Effector memory CD4-positive, alpha-beta T cell (primary cell): ENCODE results near the gene SCAMP4.
"Not testable (repeated sequence)": the region's sequence is repeated elsewhere in the genome, so short reads cannot be mapped to it uniquely, and the experiment has no call there.

ENCODE experiments used
- DNase-seq, 3 donors: peaks; one replicate each; pipeline ENCODE4 v3.0.0-alpha.2; 2020
- H3K27ac ChIP-seq: 2 replicates; pipeline ENCODE4 v1.7.0; 2013; ENCODE audit warnings: mild to moderate bottlenecking, low read length, moderate library complexity; ENCODE audit not compliant: insufficient read depth, poor library complexity, severe bottlenecking
- H3K27me3 ChIP-seq: replicated peaks from 2 replicates; pipeline ENCODE4 v1.7.0; 2013; ENCODE audit warnings: mild to moderate bottlenecking, low read length; ENCODE audit not compliant: insufficient read depth, control insufficient read depth, poor library complexity, severe bottlenecking
- H3K36me3 ChIP-seq: 2 replicates; pipeline ENCODE4 v1.7.0; 2013; ENCODE audit warnings: mild to moderate bottlenecking, low read length, moderate library complexity; ENCODE audit not compliant: control insufficient read depth, insufficient read depth
- H3K4me1 ChIP-seq: 2 replicates; pipeline ENCODE4 v1.7.0; 2013; ENCODE audit warnings: low read length, mild to moderate bottlenecking; ENCODE audit not compliant: control insufficient read depth, insufficient read depth, poor library complexity, severe bottlenecking
- H3K4me3 ChIP-seq: 2 replicates; pipeline ENCODE4 v1.7.0; 2013; ENCODE audit warnings: low read length, low read depth, mild to moderate bottlenecking; ENCODE audit not compliant: insufficient read depth, poor library complexity, severe bottlenecking
- H3K9me3 ChIP-seq: 2 replicates; pipeline ENCODE4 v1.7.0; 2013; ENCODE audit warnings: mild to moderate bottlenecking, low read length, moderate library complexity; ENCODE audit not compliant: control insufficient read depth

Gene SCAMP4

DNA sequence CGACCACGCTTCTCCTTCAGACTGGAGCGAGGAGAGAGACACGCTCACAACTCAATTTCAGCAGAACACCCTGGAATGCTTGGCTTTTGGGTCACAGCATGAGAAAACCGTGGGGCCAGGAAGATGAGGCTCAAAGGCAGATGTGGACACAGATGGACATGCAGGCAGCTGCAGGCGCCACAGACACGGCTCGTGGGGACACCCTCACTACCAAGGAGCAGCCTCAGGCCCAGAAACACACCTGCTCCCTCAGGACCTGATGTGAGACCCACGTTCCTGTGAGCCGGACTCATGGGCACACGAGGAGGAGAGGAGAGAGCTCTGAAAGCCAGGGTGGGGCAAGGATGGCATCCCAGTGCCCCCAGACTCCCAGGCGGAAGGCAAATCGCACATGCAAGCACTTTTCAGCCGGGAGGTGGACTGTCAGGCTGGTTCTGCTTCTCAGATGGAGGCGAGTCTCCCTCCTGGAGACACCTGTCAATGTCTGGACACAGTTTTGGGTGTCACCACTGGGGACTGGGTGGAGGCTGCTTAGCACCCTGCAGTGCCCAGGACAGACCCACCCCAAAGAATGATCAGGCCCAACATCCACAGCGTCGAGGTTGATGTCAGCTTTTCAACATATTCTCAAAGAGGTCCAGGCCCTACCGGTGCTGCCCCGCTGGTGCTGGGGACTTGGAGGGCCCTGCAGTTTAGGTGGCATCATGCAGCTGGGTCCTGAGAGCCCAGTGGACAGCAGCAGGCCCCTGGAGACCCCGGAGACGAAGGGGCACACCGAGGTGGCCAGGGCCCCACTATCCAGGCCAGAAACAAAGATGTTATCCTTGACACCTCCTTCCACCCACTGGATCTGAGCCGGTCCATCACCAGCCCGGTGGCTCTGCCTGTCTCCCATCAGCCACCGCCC lies 22.2 kb upstream of the SCAMP4 start:
- H3K9me3 ChIP-seq = no peaks in the 10 kb centered on the region
- H3K27ac ChIP-seq = peak overlapping the region; percentile 88
- DNase-seq = no peak
- no peaks in the 10 kb centered on the region for H3K27me3 ChIP-seq
- H3K4me1 ChIP-seq = peaks cover 34% of the 10 kb centered on the region
- peak overlapping the region; percentile 98 for H3K4me3 ChIP-seq
- peaks cover 11% of the 10 kb centered on the region for H3K36me3 ChIP-seq

DNA sequence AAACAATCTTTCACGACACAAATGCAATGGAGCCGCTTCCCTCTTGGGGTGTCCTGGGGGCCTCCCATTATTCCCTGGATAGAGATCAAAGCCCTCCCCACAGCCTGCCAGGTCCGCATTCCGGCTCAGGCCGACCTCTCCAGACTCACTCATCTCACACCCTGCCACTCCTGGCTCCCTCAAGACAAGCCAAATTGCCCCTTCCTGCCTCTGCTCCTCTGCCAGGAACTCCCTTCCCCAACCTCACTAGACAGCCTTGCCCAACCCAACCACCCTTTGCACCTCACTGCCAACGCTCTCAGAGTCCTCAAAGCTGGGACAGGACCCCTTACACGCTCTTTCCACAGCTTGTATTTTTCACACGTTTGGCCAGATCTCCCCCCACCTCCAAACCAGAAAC lies 21.4 kb upstream of the SCAMP4 start:
- Histone ChIP-seq H3K27ac (peak overlapping the region; percentile 88), H3K36me3 (peaks cover 11% of the 10 kb centered on the region), H3K9me3 (no peaks in the 10 kb centered on the region), H3K27me3 (no peaks in the 10 kb centered on the region), H3K4me3 (peak overlapping the region; percentile 98), H3K4me1 (peaks cover 34% of the 10 kb centered on the region)
- no peak for DNase-seq

DNA sequence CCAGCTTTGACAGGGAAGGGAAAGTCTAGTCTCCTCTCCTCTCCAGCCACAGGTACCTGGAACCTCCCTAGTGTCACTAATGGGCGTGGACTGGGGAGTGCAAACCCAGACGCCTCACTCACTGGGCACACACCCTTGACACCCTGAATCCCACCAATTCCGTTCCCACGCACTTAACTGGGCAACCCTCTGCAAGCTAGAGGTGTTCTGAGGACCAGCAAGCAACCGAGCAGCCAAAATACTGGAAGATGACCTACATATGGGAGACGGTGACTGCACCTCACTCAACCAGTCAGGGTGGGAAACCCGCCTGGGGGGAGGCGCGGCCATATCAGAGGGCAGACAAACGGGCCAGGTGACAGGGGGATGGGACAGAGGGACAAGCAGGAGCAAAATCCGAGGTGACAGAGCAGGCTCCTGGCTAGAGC lies 20.9 kb upstream of the SCAMP4 start:
- H3K27ac ChIP-seq = peak overlapping the region; percentile 88
- DNase-seq = peak in 1 of 3 donors; percentile 54
- H3K9me3 ChIP-seq = no peaks in the 10 kb centered on the region
- H3K4me1 ChIP-seq = peaks cover 34% of the 10 kb centered on the region
- peak overlapping the region; percentile 98 for H3K4me3 ChIP-seq
- peaks cover 11% of the 10 kb centered on the region for H3K36me3 ChIP-seq
- no peaks in the 10 kb centered on the region for H3K27me3 ChIP-seq

DNA sequence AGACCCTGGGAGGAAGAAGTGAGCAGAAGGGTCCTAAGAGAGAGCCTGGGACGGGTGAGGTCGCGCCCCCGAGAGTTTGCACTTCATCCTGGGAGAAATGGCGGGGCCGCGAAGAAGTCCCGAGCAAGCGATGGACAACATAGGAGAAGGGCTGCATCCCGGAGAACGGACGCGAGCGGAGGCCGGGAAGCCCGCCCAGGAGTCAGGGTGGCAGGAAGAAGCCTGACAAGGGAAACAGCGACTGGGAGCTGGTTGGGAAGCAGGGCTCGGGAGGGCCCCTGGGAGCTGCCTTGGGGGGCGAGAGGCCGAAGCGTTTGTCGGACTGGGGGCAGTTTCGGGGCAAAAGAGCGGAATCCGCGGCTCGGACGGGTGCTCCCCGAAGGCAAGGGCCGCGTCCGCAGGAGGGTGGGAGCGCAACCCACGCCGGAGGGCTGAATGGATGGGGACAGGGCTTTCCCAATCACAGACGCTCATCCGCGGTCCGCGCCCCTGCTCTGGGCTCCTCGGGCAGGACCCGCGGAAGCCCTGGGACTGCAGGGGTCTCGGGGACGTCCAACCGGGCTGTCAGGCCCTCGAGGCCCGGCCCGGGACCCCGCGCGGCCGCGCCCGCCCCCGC lies 20.4 kb upstream of the SCAMP4 start:
- no peak for DNase-seq
- Histone ChIP-seq H3K9me3 (no peaks in the 10 kb centered on the region), H3K4me3 (peak overlapping the region; percentile 98), H3K27ac (peak overlapping the region; percentile 88), H3K4me1 (peaks cover 34% of the 10 kb centered on the region), H3K36me3 (peaks cover 11% of the 10 kb centered on the region), H3K27me3 (no peaks in the 10 kb centered on the region)

DNA sequence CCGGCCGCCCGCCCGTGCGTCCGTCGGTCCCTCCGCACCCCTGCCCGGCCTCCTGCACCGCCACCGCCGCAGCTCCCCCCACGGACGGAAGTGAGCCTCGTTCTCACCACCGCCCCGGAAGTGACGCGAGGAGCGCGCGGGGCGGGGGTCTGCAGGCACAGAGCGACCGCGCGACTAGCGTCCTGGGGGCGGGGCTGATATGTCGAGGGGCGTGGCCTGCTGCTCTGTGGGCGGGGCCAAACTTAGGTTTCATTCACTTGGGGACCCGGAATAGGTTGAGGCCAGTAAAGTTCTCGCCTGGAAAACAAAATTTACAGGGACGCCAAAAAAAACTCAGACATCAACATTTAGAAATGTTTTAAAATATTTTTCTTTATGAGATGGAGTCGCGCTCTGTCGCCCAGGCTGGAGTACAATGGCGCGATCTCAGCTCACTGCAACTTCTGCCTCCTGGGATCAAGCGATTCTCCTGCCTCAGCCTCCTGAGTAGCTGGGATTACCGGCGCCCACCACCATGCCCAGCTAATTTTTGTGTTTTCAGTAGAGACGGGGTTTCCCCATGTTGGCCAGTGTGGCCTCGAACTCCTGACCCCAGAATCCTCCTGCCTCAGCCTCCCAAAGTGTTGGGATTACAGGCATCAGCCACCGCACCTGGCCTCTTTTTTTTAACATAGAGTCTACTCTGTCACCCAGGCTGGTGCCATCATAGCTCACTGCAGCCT lies 19.6 kb upstream of the SCAMP4 start, which contains the start of gene ABHD17A:
TSS of gene ABHD17A (minus strand) at position 99 of the 722 bp plus-strand sequence. CDS start 3,930 bp downstream, outside the sequence.
- H3K27ac ChIP-seq = peak within 1 kb of the TSS; percentile 88
- H3K27me3 ChIP-seq, H3K9me3 ChIP-seq, H3K36me3 ChIP-seq: not testable (repeated sequence)
- H3K4me3 ChIP-seq = peak within 1 kb of the TSS; percentile 98
- peak; percentile 89 to 93 (median 90) for DNase-seq
- peaks cover 28% of the 10 kb centered on the region for H3K4me1 ChIP-seq

DNA sequence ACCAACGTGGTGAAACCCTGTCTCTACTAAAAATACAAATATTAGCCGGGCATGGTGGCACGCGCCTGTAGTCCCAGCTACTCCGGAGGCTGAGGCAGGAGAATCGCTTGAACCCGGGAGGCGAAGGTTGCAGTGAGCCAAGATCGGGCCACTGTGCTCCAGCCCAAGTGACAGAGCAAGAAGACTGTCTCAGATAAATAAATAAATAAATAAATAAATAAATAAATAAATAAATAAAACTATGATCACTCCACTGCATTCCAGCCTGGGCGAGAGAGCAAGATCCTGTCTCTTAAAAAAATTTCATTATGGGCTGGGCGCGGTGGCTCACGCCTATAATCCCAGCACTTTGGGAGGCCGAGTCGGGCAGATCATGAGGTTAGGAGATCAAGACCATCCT lies 18.8 kb upstream of the SCAMP4 start:
- H3K27me3 ChIP-seq, H3K36me3 ChIP-seq, H3K27ac ChIP-seq, H3K9me3 ChIP-seq, H3K4me3 ChIP-seq, DNase-seq: not testable (repeated sequence)
- peaks cover 23% of the 10 kb centered on the region for H3K4me1 ChIP-seq

DNA sequence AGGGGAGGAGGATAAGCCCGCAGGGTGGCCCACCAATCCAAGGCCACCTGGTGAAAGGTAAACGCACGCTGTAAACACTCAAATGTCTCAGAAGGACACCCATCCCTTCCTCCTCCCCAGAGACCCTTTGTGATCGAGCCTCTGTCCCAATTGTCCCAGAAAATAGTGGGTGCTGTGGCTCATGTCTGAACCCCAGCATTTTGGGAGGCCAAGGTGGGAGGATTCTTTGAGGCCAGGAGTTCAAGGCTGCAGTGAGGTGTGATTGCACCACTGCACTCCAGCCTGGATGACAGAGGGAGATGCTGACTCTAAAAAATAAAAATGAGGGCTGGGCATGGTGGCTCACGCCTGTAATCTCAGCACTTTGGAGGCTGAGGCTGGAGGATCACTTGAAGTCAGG lies 16.8 kb upstream of the SCAMP4 start:
- Histone ChIP-seq H3K27ac (no peak overlapping the region), H3K4me3 (no peak overlapping the region), H3K36me3 (no peaks in the 10 kb centered on the region), H3K27me3 (no peaks in the 10 kb centered on the region), H3K4me1 (peaks cover 7% of the 10 kb centered on the region), H3K9me3 (no peaks in the 10 kb centered on the region)
- no peak for DNase-seq

DNA sequence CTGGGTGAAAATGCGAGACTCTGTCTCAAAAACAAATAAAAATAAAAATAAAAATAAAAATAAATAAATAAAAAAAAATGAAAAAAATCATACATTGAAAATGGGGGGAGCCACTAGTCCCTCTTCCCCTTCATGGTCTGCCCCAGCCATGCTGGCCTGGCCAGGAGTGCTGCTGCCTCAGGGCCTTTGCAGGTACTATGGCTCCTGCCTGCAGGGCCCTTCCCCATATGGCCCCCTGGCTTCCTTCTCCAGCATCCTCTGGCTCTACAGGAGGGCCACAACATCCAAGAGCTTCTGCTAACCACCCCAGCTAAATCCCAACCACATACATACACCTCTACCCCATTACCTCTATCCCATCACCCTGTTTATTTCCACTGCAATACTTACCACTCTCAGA lies 15.3 kb upstream of the SCAMP4 start:
- Histone ChIP-seq H3K9me3 (no peaks in the 10 kb centered on the region), H3K4me3 (no peak overlapping the region)

DNA sequence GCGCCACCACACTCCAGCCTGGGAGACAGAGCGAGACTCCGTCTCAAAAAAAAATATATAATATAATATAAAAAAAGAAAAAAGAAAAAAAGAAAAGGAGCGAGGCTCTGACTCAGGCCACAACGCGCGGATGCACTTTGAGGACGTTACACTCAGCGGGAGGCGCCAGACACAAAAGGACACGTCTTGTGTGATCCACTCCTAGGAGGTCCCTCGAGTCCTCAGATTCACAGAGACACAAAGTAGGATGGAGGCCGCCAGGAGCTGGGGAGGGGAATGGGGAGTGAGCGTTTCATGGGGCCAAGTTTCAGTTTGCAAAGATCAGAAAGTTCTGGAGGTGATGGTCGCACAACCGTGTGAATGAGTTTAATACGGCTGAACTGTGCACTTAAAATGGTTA lies 11.4 kb upstream of the SCAMP4 start:
- no peaks in the 10 kb centered on the region for H3K9me3 ChIP-seq
- no peak for DNase-seq
- H3K27ac ChIP-seq = no peak overlapping the region
- peaks cover 16% of the 10 kb centered on the region for H3K4me1 ChIP-seq
- no peaks in the 10 kb centered on the region for H3K36me3 ChIP-seq
- no peaks in the 10 kb centered on the region for H3K27me3 ChIP-seq
- H3K4me3 ChIP-seq = no peak overlapping the region

More for the DNA sequence above, 15.3 kb upstream of the SCAMP4 start:
- no peaks in the 10 kb centered on the region for H3K36me3 ChIP-seq
- peaks cover under 1% of the 10 kb centered on the region for H3K4me1 ChIP-seq
- no peak overlapping the region for H3K27ac ChIP-seq
- no peak for DNase-seq
- H3K27me3 ChIP-seq = no peaks in the 10 kb centered on the region
